CD8-positive, alpha-beta memory T cell (primary cell): ENCODE measurements around the gene TOR4A. TPM values are rescaled to one million over a fixed set of nuclear protein-coding genes. Genes with fewer than 3 reads are reported as not detected.

Source experiments
- CTCF ChIA-PET: fragments of 350-600 bp; sonication (Branson Sonifier 250); formaldehyde crosslinking; loops from one replicate; lab custom pipeline; 2021; ENCODE audit warnings: antibody characterized with exemption; lab: Charles Lee
- POLR2A ChIA-PET: fragments of 350-600 bp; sonication (Branson Sonifier 250); formaldehyde crosslinking; loops from one replicate; lab custom pipeline; 2021; ENCODE audit warnings: antibody characterized with exemption; lab: Charles Lee
- DNase-seq, 5 donors: peaks; one replicate each; pipeline versions ENCODE4 v3.0.0 to v3.0.0-alpha.2; 2020 to 2022; ENCODE audit warnings: mixed read lengths in 1 of 5
- H3K27ac ChIP-seq: one replicate; pipeline ENCODE4 v1.7.0; 2013; ENCODE audit warnings: low read depth, mild to moderate bottlenecking, low read length, moderate library complexity
- H3K27me3 ChIP-seq: 2 replicates; pipeline ENCODE4 v1.7.0; 2013; ENCODE audit warnings: low read length, mild to moderate bottlenecking; ENCODE audit not compliant: insufficient read depth, poor library complexity, severe bottlenecking
- H3K36me3 ChIP-seq: 2 replicates; pipeline ENCODE4 v1.7.0; 2013; ENCODE audit warnings: mild to moderate bottlenecking, low read length, moderate library complexity; ENCODE audit not compliant: insufficient read depth
- H3K4me1 ChIP-seq: 2 replicates; pipeline ENCODE4 v1.7.0; 2013; ENCODE audit warnings: mild to moderate bottlenecking, low read length, moderate library complexity; ENCODE audit not compliant: insufficient read depth
- H3K4me3 ChIP-seq: 2 replicates; pipeline ENCODE4 v1.7.0; 2013; ENCODE audit warnings: mild to moderate bottlenecking, low read length
- H3K9me3 ChIP-seq: 2 replicates; pipeline ENCODE4 v1.7.0; 2013; ENCODE audit warnings: mild to moderate bottlenecking, low read length
- H3K27ac Mint-ChIP-seq, 8 donors: one replicate each; pipeline ENCODE4 v1.8.0; 2020 to 2021; ENCODE audit warnings: mixed read lengths in 8 of 8, mild to moderate bottlenecking in 6 of 8, inconsistent platforms in 3 of 8, moderate library complexity in 3 of 8
- H3K27me3 Mint-ChIP-seq, 2 donors: one replicate each; pipeline ENCODE4 v1.8.0; 2020 to 2021; ENCODE audit warnings: mixed read lengths in 2 of 2, mild to moderate bottlenecking in 1 of 2, moderate library complexity in 1 of 2
- H3K36me3 Mint-ChIP-seq, 3 donors: one replicate each; pipeline ENCODE4 v1.8.0; 2020 to 2021; ENCODE audit warnings: mixed read lengths in 3 of 3, inconsistent platforms in 1 of 3, mild to moderate bottlenecking in 1 of 3
- H3K4me1 Mint-ChIP-seq, 3 donors: one replicate each; pipeline ENCODE4 v1.8.0; 2020 to 2021; ENCODE audit warnings: mixed read lengths in 3 of 3, inconsistent platforms in 1 of 3, mild to moderate bottlenecking in 1 of 3
- H3K4me3 Mint-ChIP-seq, 7 donors: one replicate each; pipeline ENCODE4 v1.8.0; 2020 to 2021; ENCODE audit warnings: mixed read lengths in 7 of 7, mild to moderate bottlenecking in 6 of 7, moderate library complexity in 4 of 7, inconsistent platforms in 2 of 7
- H3K9me3 Mint-ChIP-seq, 5 donors: one replicate each; pipeline ENCODE4 v1.8.0; 2020 to 2022; ENCODE audit warnings: mixed read lengths in 5 of 5, mild to moderate bottlenecking in 3 of 5, moderate library complexity in 2 of 5, inconsistent platforms in 1 of 5
- polyA plus RNA-seq: library from polyadenylated mRNA; unstranded; fragments of 300-500 nt; fragmentation: Illumina TruSeq; gene quantifications from one replicate; pipeline ENCODE4 v1.2.3, GENCODE V29; 2021
- total RNA-seq, 2 experiments: library from RNA; stranded (reverse); gene quantifications; one replicate each; pipeline ENCODE4 v1.2.3, GENCODE V29; 2021

TOR4A gene
- total RNA-seq (1 to 10 TPM; 3.3 to 3.9 TPM), polyA plus RNA-seq (1.8 TPM)

- Mint-ChIP-seq H3K4me3 (peak within 1 kb of the TSS in 6 of 7 donors; percentile 47 to 86 (median 81)), H3K4me1 (peaks cover 1 to 23% (median 4%) of the 10 kb centered on the region in 3 donors), H3K9me3 (no peaks in the 10 kb centered on the region), H3K27me3 (peaks cover 6 to 9% of the 10 kb centered on the region in 2 donors), H3K36me3 (peaks cover 0 to 3% (median 2%) of the 10 kb centered on the region in 3 donors), H3K27ac (peak within 1 kb of the TSS in 4 of 8 donors; percentile 47 to 74 (median 64))
- POLR2A ChIA-PET = no interaction called here
- Histone ChIP-seq H3K27me3 (no peaks in the 10 kb centered on the region), H3K9me3 (no peaks in the 10 kb centered on the region), H3K4me1 (peaks cover 11% of the 10 kb centered on the region), H3K4me3 (peak within 1 kb of the TSS; percentile 41), H3K36me3 (no peaks in the 10 kb centered on the region), H3K27ac (peak within 1 kb of the TSS; percentile 65)
- DNase-seq = no peak
- CTCF ChIA-PET = interaction anchor here (0.7 kb wide), 1 partner anchor 9 kb away, joined by 3 read pairs; no protein-coding TSS in a partner anchor
Observed at GRCh38 chr9:137277329-137278041, at the start of gene TOR4A. Gene TOR4A (plus strand): TSS chr9:137277726. CDS start chr9:137278690, 964 bp downstream.

- peaks cover 2 to 7% of the 10 kb centered on the region in 2 donors for H3K27me3 Mint-ChIP-seq
- peak overlapping the region in 1 of 7 donors; percentile 17 for H3K4me3 Mint-ChIP-seq
Observed at GRCh38 chr9:137227853-137228505, 49.5 kb upstream of the TOR4A start.

GRCh38 chr9:137228506-137228967, 49.0 kb upstream of the TOR4A start:
- peaks cover 2 to 7% of the 10 kb centered on the region in 2 donors for H3K27me3 Mint-ChIP-seq
- DNase-seq = no peak
- POLR2A ChIA-PET = no interaction called here

More at GRCh38 chr9:137227853-137228505, 49.5 kb upstream of the TOR4A start:
- H3K36me3 ChIP-seq = no peaks in the 10 kb centered on the region
- DNase-seq = no peak
- H3K4me1 ChIP-seq = peaks cover 8% of the 10 kb centered on the region
- POLR2A ChIA-PET = no interaction called here
- Mint-ChIP-seq H3K4me1 (peaks cover 4 to 12% (median 4%) of the 10 kb centered on the region in 3 donors), H3K27ac (peak overlapping the region in 2 of 8 donors; percentile 60), H3K9me3 (no peaks in the 10 kb centered on the region), H3K36me3 (no peaks in the 10 kb centered on the region)
- no peaks in the 10 kb centered on the region for H3K27me3 ChIP-seq
- no peak overlapping the region for H3K27ac ChIP-seq
- H3K4me3 ChIP-seq = no peak overlapping the region
- CTCF ChIA-PET = interaction anchor here (0.6 to 4.6 kb wide), 15 partner anchors 9 to 441 kb away, joined by 3 to 30 read pairs (median 6); partner anchors contain the start of genes ABCA2, ANAPC2, DPP7 and MAN1B1
- no peaks in the 10 kb centered on the region for H3K9me3 ChIP-seq

GRCh38 chr9:137228968-137229896, 48.3 kb upstream of the TOR4A start:
- no peaks in the 10 kb centered on the region for H3K27me3 ChIP-seq
- no peaks in the 10 kb centered on the region for H3K9me3 Mint-ChIP-seq
- CTCF ChIA-PET = interaction anchor here (1.7 kb wide), 1 partner anchor 10 kb away, joined by 4 read pairs; no protein-coding TSS in a partner anchor
- peaks cover 3 to 5% (median 4%) of the 10 kb centered on the region in 3 donors for H3K4me1 Mint-ChIP-seq
- no peak overlapping the region for H3K27ac Mint-ChIP-seq
- POLR2A ChIA-PET = no interaction called here
- DNase-seq = no peak
- H3K4me1 ChIP-seq = no peaks in the 10 kb centered on the region
- no peaks in the 10 kb centered on the region for H3K9me3 ChIP-seq
- H3K4me3 Mint-ChIP-seq = no peak overlapping the region
- H3K4me3 ChIP-seq = no peak overlapping the region
- no peak overlapping the region for H3K27ac ChIP-seq
- peaks cover 2 to 7% of the 10 kb centered on the region in 2 donors for H3K27me3 Mint-ChIP-seq
- H3K36me3 Mint-ChIP-seq = no peaks in the 10 kb centered on the region
- no peaks in the 10 kb centered on the region for H3K36me3 ChIP-seq

More at GRCh38 chr9:137228506-137228967, 49.0 kb upstream of the TOR4A start:
- CTCF ChIA-PET = interaction anchor here (0.6 to 4.6 kb wide), 4 partner anchors 39 to 142 kb away, joined by 3 to 30 read pairs (median 14); partner anchors contain the start of genes ANAPC2, MAN1B1 and SSNA1
- Mint-ChIP-seq H3K9me3 (no peaks in the 10 kb centered on the region), H3K4me3 (no peak overlapping the region), H3K27ac (no peak overlapping the region), H3K4me1 (peaks cover 3 to 8% (median 4%) of the 10 kb centered on the region in 3 donors), H3K36me3 (no peaks in the 10 kb centered on the region)
- Histone ChIP-seq H3K4me3 (no peak overlapping the region), H3K27me3 (no peaks in the 10 kb centered on the region), H3K36me3 (no peaks in the 10 kb centered on the region), H3K9me3 (no peaks in the 10 kb centered on the region), H3K4me1 (peaks cover 6% of the 10 kb centered on the region), H3K27ac (no peak overlapping the region)

- Mint-ChIP-seq H3K36me3 (no peaks in the 10 kb centered on the region), H3K27ac (peak overlapping the region in 1 of 8 donors; percentile 65), H3K4me1 (peaks cover 3 to 5% (median 4%) of the 10 kb centered on the region in 3 donors), H3K4me3 (no peak overlapping the region), H3K27me3 (peaks cover 2 to 13% of the 10 kb centered on the region in 2 donors), H3K9me3 (no peaks in the 10 kb centered on the region)
- DNase-seq = no peak
- Histone ChIP-seq H3K36me3 (no peaks in the 10 kb centered on the region), H3K27me3 (no peaks in the 10 kb centered on the region), H3K4me1 (no peaks in the 10 kb centered on the region), H3K27ac (no peak overlapping the region), H3K9me3 (no peaks in the 10 kb centered on the region), H3K4me3 (no peak overlapping the region)
- ChIA-PET CTCF (interaction anchor here (1.7 kb wide), 1 partner anchor 9 kb away, joined by 4 read pairs; no protein-coding TSS in a partner anchor), POLR2A (no interaction called here)
Observed at GRCh38 chr9:137229903-137230704, 47.4 kb upstream of the TOR4A start.

GRCh38 chr9:137230705-137231371, 46.7 kb upstream of the TOR4A start, which contains the start of gene SLC34A3:
Gene SLC34A3 (plus strand): TSS chr9:137230901. CDS start chr9:137231703, 802 bp downstream.
- H3K4me1 ChIP-seq = peaks cover under 1% of the 10 kb centered on the region
- H3K9me3 ChIP-seq = no peaks in the 10 kb centered on the region
- Mint-ChIP-seq H3K9me3 (no peaks in the 10 kb centered on the region), H3K27me3 (peaks cover 2 to 15% of the 10 kb centered on the region in 2 donors), H3K27ac (peak within 1 kb of the TSS in 2 of 8 donors; percentile 65 to 74), H3K4me1 (peaks cover 2 to 5% (median 4%) of the 10 kb centered on the region in 3 donors), H3K36me3 (no peaks in the 10 kb centered on the region), H3K4me3 (no peak within 1 kb of the TSS)
- no peaks in the 10 kb centered on the region for H3K36me3 ChIP-seq
- DNase-seq = no peak
- H3K27ac ChIP-seq = no peak within 1 kb of the TSS
- POLR2A ChIA-PET = no interaction called here
- CTCF ChIA-PET = interaction anchor here (0.6 to 1.7 kb wide), 2 partner anchors 9 to 184 kb away, joined by 4 read pairs; no protein-coding TSS in a partner anchor
- no peak within 1 kb of the TSS for H3K4me3 ChIP-seq
- H3K27me3 ChIP-seq = no peaks in the 10 kb centered on the region
